HepG2 (cell line): ENCODE data around the gene CEP162. TPM values are rescaled to one million over a fixed set of nuclear protein-coding genes. Genes with fewer than 3 reads are reported as not detected.

Source experiments
- ATAC-seq: fragments of 200-7000 bp; cut with Tn5 transposase; 3 replicates; pipeline ENCODE4 v1.9.1; 2020; ENCODE audit warnings: mild to moderate bottlenecking, moderate library complexity
- BruUV-seq: library from RNA; stranded (reverse); fragments of 400-500 nt; replicated peaks from 2 replicates; lab custom pipeline; 2021; lab: Mats Ljungman, UMichigan
- CTCF ChIA-PET: fragments of 300-600 bp; formaldehyde crosslinking; extraction: SDS; loops from one replicate; lab custom pipeline; 2021; ENCODE audit warnings: low total read pairs, inconsistent platforms, low intra/inter-chr PET ratio; lab: Yijun Ruan, JAX
- POLR2A ChIA-PET: fragments of 350-600 bp; sonication (Branson Sonifier 250); formaldehyde crosslinking; loops from one replicate; lab custom pipeline; 2020; ENCODE audit warnings: antibody characterized with exemption, inconsistent platforms; lab: Yijun Ruan, JAX
- DNase-seq: peaks from one replicate; pipeline ENCODE4 v3.0.0-alpha.2; 2015; ENCODE audit warnings: low spot score
- FAIRE-seq: peaks from 3 replicates; lab custom pipeline; 2011; peaks lifted over from hg19 to GRCh38; lab: Jason Lieb, UNC
- H2AFZ ChIP-seq: one replicate; pipeline ENCODE4 v1.6.1; 2011; ENCODE audit warnings: low read length, inconsistent platforms
- H3K27ac ChIP-seq: fragments of 300-600 bp; 3 replicates; pipeline ENCODE4 v1.8.0; 2011; ENCODE audit warnings: mixed run types, mild to moderate bottlenecking, mixed read lengths, low read length, inconsistent platforms; ENCODE audit not compliant: insufficient read depth; ENCODE audit errors: extremely low read length
- H3K27me3 ChIP-seq, 2 experiments: fragments of 200-600 bp in 1 of 2; 2 replicates in 1 of 2; 3 replicates in 1 of 2; pipeline versions ENCODE4 v1.6.0 to v1.8.0; 2011; ENCODE audit warnings: low read length in 2 of 2, mild to moderate bottlenecking in 2 of 2, moderate library complexity in 2 of 2, inconsistent platforms in 1 of 2; ENCODE audit not compliant: insufficient read depth in 2 of 2, control insufficient read depth in 1 of 2
- H3K36me3 ChIP-seq, 2 experiments: fragments of 200-600 bp in 1 of 2; replicated peaks in 1 of 2; 2 replicates in 1 of 2; 3 replicates in 1 of 2; pipeline versions ENCODE4 v1.5.1 to v1.8.0; 2011; ENCODE audit warnings: low read length in 2 of 2, inconsistent platforms in 1 of 2; ENCODE audit not compliant: insufficient read depth in 2 of 2, control insufficient read depth in 1 of 2
- H3K4me1 ChIP-seq: 2 replicates; pipeline ENCODE4 v1.5.1; 2012; ENCODE audit warnings: low read length, inconsistent platforms; ENCODE audit not compliant: insufficient read depth
- H3K4me2 ChIP-seq: 2 replicates; pipeline ENCODE4 v1.6.0; 2011; ENCODE audit warnings: low read depth, low read length, inconsistent platforms
- H3K4me3 ChIP-seq, 3 experiments: fragments of 200-600 bp in 1 of 3; sonication (generic), shearing (Covaris generic) in 1 of 3; replicated peaks in 1 of 3; 2 replicates each; pipeline ENCODE4 v1.5.1; 2011 to 2016; ENCODE audit warnings: low read length in 3 of 3, inconsistent platforms in 2 of 3, low read depth in 2 of 3, mild to moderate bottlenecking in 2 of 3, control low read depth in 1 of 3, mixed read lengths in 1 of 3; ENCODE audit not compliant: insufficient read depth in 1 of 3
- H3K79me2 ChIP-seq: one replicate; pipeline ENCODE4 v1.6.1; 2011; ENCODE audit warnings: low read length, inconsistent platforms; ENCODE audit not compliant: insufficient read depth
- H3K9ac ChIP-seq: 2 replicates; pipeline ENCODE4 v1.6.0; 2011; ENCODE audit warnings: mild to moderate bottlenecking, low read depth, low read length, inconsistent platforms; ENCODE audit not compliant: insufficient read depth
- H3K9me3 ChIP-seq: 2 replicates; pipeline ENCODE4 v1.5.1; 2012; ENCODE audit warnings: mild to moderate bottlenecking, low read length
- H4K20me1 ChIP-seq: 2 replicates; pipeline ENCODE4 v1.6.0; 2011; ENCODE audit warnings: inconsistent platforms, mild to moderate bottlenecking, low read length, moderate library complexity; ENCODE audit not compliant: insufficient read depth
- CAMTA2 ChIP-seq: sonication (generic); formaldehyde crosslinking; IDR thresholded peaks from 2 replicates; pipeline ENCODE4 v1.4.0; 2020; ENCODE audit warnings: mild to moderate bottlenecking, missing genetic modification reagents, borderline replicate concordance
- CENPT ChIP-seq: sonication (generic); formaldehyde crosslinking; IDR thresholded peaks from 2 replicates; pipeline ENCODE4 v1.8.0; 2022; ENCODE audit warnings: low read depth, mild to moderate bottlenecking, moderate library complexity, missing genetic modification reagents
- GATAD2A ChIP-seq: IDR thresholded peaks from 2 replicates; pipeline ENCODE4 v1.6.1; 2016
- HES4 ChIP-seq: sonication (generic); formaldehyde crosslinking; IDR thresholded peaks from 2 replicates; pipeline ENCODE4 v1.9.0; 2021; ENCODE audit warnings: mild to moderate bottlenecking, missing genetic modification reagents, borderline replicate concordance
- NR2F2 ChIP-seq: IDR thresholded peaks from 2 replicates; pipeline ENCODE4 v1.6.1; 2012; ENCODE audit warnings: low read depth, inconsistent platforms, borderline replicate concordance
- RCOR2 ChIP-seq: IDR thresholded peaks from 2 replicates; pipeline ENCODE4 v1.6.1; 2016; ENCODE audit warnings: missing biosample characterization, missing genetic modification reagents
- SMAD1 ChIP-seq: sonication (generic); formaldehyde crosslinking; IDR thresholded peaks from 2 replicates; pipeline ENCODE4 v1.4.0; 2020; ENCODE audit warnings: missing genetic modification reagents, low read depth, mild to moderate bottlenecking, borderline replicate concordance
- SNAPC2 ChIP-seq: sonication (generic); formaldehyde crosslinking; IDR thresholded peaks from 2 replicates; pipeline ENCODE4 v1.8.1; 2022; ENCODE audit warnings: mild to moderate bottlenecking, missing genetic modification reagents
- SP5 ChIP-seq: IDR thresholded peaks from 2 replicates; pipeline ENCODE4 v1.6.1; 2016; ENCODE audit warnings: low read depth, borderline replicate concordance
- ZNF776 ChIP-seq: sonication (generic); formaldehyde crosslinking; IDR thresholded peaks from 2 replicates; pipeline ENCODE4 v1.4.0; 2020; ENCODE audit warnings: mild to moderate bottlenecking, missing genetic modification reagents
- WGBS: methylation state at CpG from one replicate; pipeline ENCODE4 v1.1.6; 2017; ENCODE audit warnings: low lambda C conversion rate; 5-methylcytosine and 5-hydroxymethylcytosine counted together
- in situ Hi-C: cut with HindIII; loops from 2 replicates; pipeline ENCODE4 v1.10.0; 2017; ENCODE audit warnings: low pct_unique_long_range_greater_than_20kb; ENCODE audit not compliant: extremely low pct_ligation_motif_present
- intact Hi-C: fragments of 100-400 bp; cut with micrococcal nuclease; formaldehyde crosslinking; loops from one replicate; pipeline ENCODE4 v1.10.0; 2022; ENCODE audit not compliant: unreplicated experiment
- polyA plus RNA-seq, 8 experiments: library from polyadenylated mRNA; depleted of rRNA in 3 of 8; stranded (reverse) in 7 of 8; unstranded in 1 of 8; fragments of >200 nt; fragmentation: Illumina TruSeq in 4 of 8; extraction: Trizol in 4 of 8; gene quantifications; 2 replicates each; pipeline versions ENCODE4 v1.2.1 to v1.2.3, GENCODE V29; 2011 to 2016; ENCODE audit warnings: low read depth in 4 of 8, missing spikeins in 1 of 8, mixed read lengths in 1 of 8; ENCODE audit not compliant: insufficient read depth in 1 of 8
- total RNA-seq, 5 experiments: library from RNA; depleted of rRNA; stranded (reverse); fragments of >200 nt; fragmentation: Illumina TruSeq; extraction: Trizol; gene quantifications; 2 replicates each; pipeline ENCODE4 v1.2.3, GENCODE V29; 2016; ENCODE audit warnings: low read depth in 1 of 5
- TF ChIP-seq, protein P1 (sequence below): sonication (generic); formaldehyde crosslinking; IDR thresholded peaks from 2 replicates; pipeline ENCODE4 v1.5.0; 2020; ENCODE audit warnings: mild to moderate bottlenecking, missing genetic modification reagents
- TF ChIP-seq, protein P2 (sequence below): sonication (generic); formaldehyde crosslinking; IDR thresholded peaks from 2 replicates; pipeline ENCODE4 v1.4.0; 2020; ENCODE audit warnings: missing genetic modification reagents
- TF ChIP-seq, protein P3 (sequence below): sonication (generic); formaldehyde crosslinking; IDR thresholded peaks from 2 replicates; pipeline ENCODE4 v1.5.0; 2020; ENCODE audit warnings: missing genetic modification reagents, mild to moderate bottlenecking, borderline replicate concordance

The CEP162 gene
- total and polyA plus RNA-seq, 2 of the 13 experiments (the other 11 are each of a cell fraction or from before 2014, with no cell fraction given), result 0.50 to 7.9 TPM

DNA sequence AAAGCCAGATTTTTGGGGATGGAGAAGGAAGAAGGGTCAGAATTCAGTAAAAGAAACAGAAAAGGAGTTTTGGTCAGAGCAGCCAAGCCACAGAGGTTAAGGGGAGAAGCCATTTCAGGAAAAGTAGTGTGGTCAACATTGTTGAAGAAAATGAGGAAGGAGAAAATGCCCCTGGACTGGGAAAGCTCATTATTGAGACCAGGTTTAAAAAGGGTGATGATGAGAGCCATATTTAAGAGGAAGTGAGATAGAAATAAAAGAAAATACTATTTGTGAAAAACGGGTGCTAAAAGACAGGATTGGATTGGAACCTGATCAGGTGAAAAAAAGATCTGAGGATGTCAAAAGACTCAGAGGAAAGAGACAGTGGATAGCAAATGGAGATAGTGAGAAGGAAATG lies 75.8 kb downstream of the CEP162 start:
- in situ Hi-C loops, result no loop called here
- 88% methylated on average over 1 of the region's 1 CpG for WGBS
- no peaks in the 10 kb centered on the region for H3K27me3 ChIP-seq

DNA sequence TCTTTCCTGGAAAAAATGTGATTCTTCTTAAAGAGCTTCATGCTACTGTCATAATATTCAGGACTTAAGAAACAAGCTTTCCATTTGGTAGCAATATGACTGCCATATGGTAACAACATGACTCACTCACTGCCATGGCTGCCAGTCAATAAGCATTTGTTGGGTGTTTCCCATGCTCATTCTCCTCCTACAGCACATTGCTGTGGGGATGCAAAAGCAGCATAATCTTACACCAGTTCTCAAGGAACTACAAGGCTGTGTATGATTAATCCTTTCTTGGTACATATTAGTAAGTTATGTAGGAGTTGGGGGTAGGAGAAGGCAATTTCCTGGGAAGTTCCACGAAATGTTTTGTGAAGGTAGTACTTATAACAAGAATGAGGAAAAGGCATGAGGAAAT lies 76.7 kb downstream of the CEP162 start:
- peaks cover 1 to 4% of the 10 kb centered on the region in 2 experiments; a peak in 3 of 5 replicates for H3K36me3 ChIP-seq
- H4K20me1 ChIP-seq, result no peaks in the 10 kb centered on the region
- H3K4me2 ChIP-seq, result no peak overlapping the region
- H3K9me3 ChIP-seq, result no peaks in the 10 kb centered on the region
- H2AFZ ChIP-seq, result no peak overlapping the region
- H3K27ac ChIP-seq, result no peak overlapping the region
- ATAC-seq (no peak), FAIRE-seq (no peak), DNase-seq (no peak)
- ChIA-PET CTCF (no interaction called here), POLR2A (no interaction called here)
- intact Hi-C loops (no loop called here), in situ Hi-C loops (no loop called here)
- no peak overlapping the region for H3K4me3 ChIP-seq
- no TSS peak for BruUV-seq
- H3K79me2 ChIP-seq, result no peaks in the 10 kb centered on the region
- no peaks in the 10 kb centered on the region for H3K27me3 ChIP-seq
- H3K9ac ChIP-seq, result no peak overlapping the region
- WGBS, result 93% methylated on average over 1 of the region's 1 CpG
- H3K4me1 ChIP-seq, result no peaks in the 10 kb centered on the region
- TF ChIP-seq SP5 (CRISPR knock-in tag) (no peak), HES4 (no peak), ZNF776 (CRISPR knock-in tag) (no peak), NR2F2 (no peak)
- TF ChIP-seq, protein P1, sequence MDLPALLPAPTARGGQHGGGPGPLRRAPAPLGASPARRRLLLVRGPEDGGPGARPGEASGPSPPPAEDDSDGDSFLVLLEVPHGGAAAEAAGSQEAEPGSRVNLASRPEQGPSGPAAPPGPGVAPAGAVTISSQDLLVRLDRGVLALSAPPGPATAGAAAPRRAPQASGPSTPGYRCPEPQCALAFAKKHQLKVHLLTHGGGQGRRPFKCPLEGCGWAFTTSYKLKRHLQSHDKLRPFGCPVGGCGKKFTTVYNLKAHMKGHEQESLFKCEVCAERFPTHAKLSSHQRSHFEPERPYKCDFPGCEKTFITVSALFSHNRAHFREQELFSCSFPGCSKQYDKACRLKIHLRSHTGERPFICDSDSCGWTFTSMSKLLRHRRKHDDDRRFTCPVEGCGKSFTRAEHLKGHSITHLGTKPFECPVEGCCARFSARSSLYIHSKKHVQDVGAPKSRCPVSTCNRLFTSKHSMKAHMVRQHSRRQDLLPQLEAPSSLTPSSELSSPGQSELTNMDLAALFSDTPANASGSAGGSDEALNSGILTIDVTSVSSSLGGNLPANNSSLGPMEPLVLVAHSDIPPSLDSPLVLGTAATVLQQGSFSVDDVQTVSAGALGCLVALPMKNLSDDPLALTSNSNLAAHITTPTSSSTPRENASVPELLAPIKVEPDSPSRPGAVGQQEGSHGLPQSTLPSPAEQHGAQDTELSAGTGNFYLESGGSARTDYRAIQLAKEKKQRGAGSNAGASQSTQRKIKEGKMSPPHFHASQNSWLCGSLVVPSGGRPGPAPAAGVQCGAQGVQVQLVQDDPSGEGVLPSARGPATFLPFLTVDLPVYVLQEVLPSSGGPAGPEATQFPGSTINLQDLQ (CRISPR knock-in tag), result no peak

More for the DNA sequence above, 75.8 kb downstream of the CEP162 start:
- ATAC-seq, result no peak
- H3K79me2 ChIP-seq, result no peaks in the 10 kb centered on the region
- no peak overlapping the region for H3K4me2 ChIP-seq
- no peak overlapping the region for H3K27ac ChIP-seq
- no peak overlapping the region for H3K4me3 ChIP-seq
- no peak overlapping the region for H2AFZ ChIP-seq
- BruUV-seq, result no TSS peak
- TF ChIP-seq, protein P2, sequence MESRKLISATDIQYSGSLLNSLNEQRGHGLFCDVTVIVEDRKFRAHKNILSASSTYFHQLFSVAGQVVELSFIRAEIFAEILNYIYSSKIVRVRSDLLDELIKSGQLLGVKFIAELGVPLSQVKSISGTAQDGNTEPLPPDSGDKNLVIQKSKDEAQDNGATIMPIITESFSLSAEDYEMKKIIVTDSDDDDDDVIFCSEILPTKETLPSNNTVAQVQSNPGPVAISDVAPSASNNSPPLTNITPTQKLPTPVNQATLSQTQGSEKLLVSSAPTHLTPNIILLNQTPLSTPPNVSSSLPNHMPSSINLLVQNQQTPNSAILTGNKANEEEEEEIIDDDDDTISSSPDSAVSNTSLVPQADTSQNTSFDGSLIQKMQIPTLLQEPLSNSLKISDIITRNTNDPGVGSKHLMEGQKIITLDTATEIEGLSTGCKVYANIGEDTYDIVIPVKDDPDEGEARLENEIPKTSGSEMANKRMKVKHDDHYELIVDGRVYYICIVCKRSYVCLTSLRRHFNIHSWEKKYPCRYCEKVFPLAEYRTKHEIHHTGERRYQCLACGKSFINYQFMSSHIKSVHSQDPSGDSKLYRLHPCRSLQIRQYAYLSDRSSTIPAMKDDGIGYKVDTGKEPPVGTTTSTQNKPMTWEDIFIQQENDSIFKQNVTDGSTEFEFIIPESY (CRISPR knock-in tag), result no peak
- TF ChIP-seq SMAD1 (CRISPR knock-in tag), result no peak
- TF ChIP-seq RCOR2 (CRISPR knock-in tag), result no peak
- no peak for TF ChIP-seq SNAPC2 (CRISPR knock-in tag)
- TF ChIP-seq GATAD2A (CRISPR knock-in tag), result no peak
- no peak for TF ChIP-seq CAMTA2 (CRISPR knock-in tag)
- no peak for TF ChIP-seq CENPT (CRISPR knock-in tag)
- TF ChIP-seq, protein P3, sequence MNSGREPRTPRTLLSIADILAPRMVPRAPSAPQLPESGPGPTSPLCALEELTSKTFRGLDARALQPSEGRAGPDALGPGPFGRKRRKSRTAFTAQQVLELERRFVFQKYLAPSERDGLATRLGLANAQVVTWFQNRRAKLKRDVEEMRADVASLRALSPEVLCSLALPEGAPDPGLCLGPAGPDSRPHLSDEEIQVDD (CRISPR knock-in tag), result no peak
- no peak for FAIRE-seq
- H3K9ac ChIP-seq, result no peak overlapping the region
- no peaks in the 10 kb centered on the region for H3K4me1 ChIP-seq
- CTCF ChIA-PET, result no interaction called here
- intact Hi-C loops, result no loop called here
- POLR2A ChIA-PET, result no interaction called here
- H3K36me3 ChIP-seq, result peaks cover 1 to 6% of the 10 kb centered on the region in 2 experiments; a peak in 3 of 5 replicates
- H3K9me3 ChIP-seq, result no peaks in the 10 kb centered on the region
- H4K20me1 ChIP-seq, result no peaks in the 10 kb centered on the region
- no peak for DNase-seq
